Esophagus muscularis mucosa (tissue), 4 donors: ENCODE measurements around the gene CD82. TPM values are rescaled to one million over a fixed set of nuclear protein-coding genes. Genes with fewer than 3 reads are reported as not detected.

Source experiments
- DNase-seq: peaks from one replicate; pipeline ENCODE4 v3.0.0-alpha.2; 2017; ENCODE audit errors: extremely low spot score
- H3K27ac ChIP-seq, 4 donors: fragments of 200-600 bp; sonication (generic); replicated peaks in 1 of 4; 1 replicate in 3 of 4; 2 replicates in 1 of 4; pipeline ENCODE4 v1.5.1; 2016 to 2019; ENCODE audit warnings: mild to moderate bottlenecking in 1 of 4
- H3K27me3 ChIP-seq, 4 donors: fragments of 200-600 bp; sonication (generic); one replicate each; pipeline versions ENCODE4 v1.5.1 to v1.6.0; 2016 to 2019
- H3K36me3 ChIP-seq, 4 donors: fragments of 200-600 bp; sonication (generic); one replicate each; pipeline ENCODE4 v1.5.1; 2016 to 2019
- H3K4me1 ChIP-seq, 4 donors: fragments of 200-600 bp; sonication (generic); one replicate each; pipeline ENCODE4 v1.5.1; 2016 to 2019
- H3K4me3 ChIP-seq, 4 donors: fragments of 200-600 bp; sonication (generic); 1 replicate in 2 of 4; 2 replicates in 2 of 4; pipeline ENCODE4 v1.5.1; 2016 to 2019; ENCODE audit warnings: mild to moderate bottlenecking in 4 of 4, moderate library complexity in 1 of 4
- H3K9me3 ChIP-seq, 4 donors: fragments of 200-600 bp; sonication (generic); 1 replicate in 3 of 4; 2 replicates in 1 of 4; pipeline ENCODE4 v1.5.1; 2016 to 2019
- CTCF ChIP-seq, 3 experiments: fragments of 200-600 bp in 2 of 3; fragments of 450-650 bp in 1 of 3; sonication (generic) in 2 of 3; IDR thresholded peaks; one replicate each; pipeline ENCODE4 v1.5.1; 2017 to 2019; ENCODE audit warnings: antibody characterized with exemption in 3 of 3, mild to moderate bottlenecking in 2 of 3, moderate library complexity in 1 of 3
- EP300 ChIP-seq: sonication (generic); formaldehyde crosslinking; IDR thresholded peaks from one replicate; pipeline ENCODE4 v1.6.1; 2017; ENCODE audit warnings: antibody characterized with exemption
- POLR2A ChIP-seq: fragments of 450-650 bp; IDR thresholded peaks from one replicate; pipeline ENCODE4 v1.6.1; 2017; ENCODE audit warnings: antibody characterized with exemption, moderate library complexity, mild to moderate bottlenecking, low read depth
- POLR2AphosphoS5 ChIP-seq, 2 donors: sonication (generic); formaldehyde crosslinking; IDR thresholded peaks; one replicate each; pipeline ENCODE4 v1.6.1; 2017; ENCODE audit warnings: antibody characterized with exemption in 2 of 2
- WGBS: methylation state at CpG from one replicate; pipeline ENCODE4 v1.1.5; 2018; 5-methylcytosine and 5-hydroxymethylcytosine counted together
- intact Hi-C: fragments of 100-400 bp; cut with DNase I; formaldehyde crosslinking; loops from one replicate; pipeline ENCODE4 v1.15.1; 2023
- total RNA-seq, 4 donors: library from RNA; depleted of rRNA; stranded (reverse); fragments of >200 nt; gene quantifications; one replicate each; pipeline versions ENCODE4 v1.1.0 to v1.2.1, GENCODE V29; 2016

CD82 gene
- total RNA-seq, 4 donors from 2014 or later: 11.0 to 20.6 (median 16.3) TPM

- no peaks in the 10 kb centered on the region for H3K27me3 ChIP-seq
- H3K9me3 ChIP-seq: no peaks in the 10 kb centered on the region
- no peak for TF ChIP-seq POLR2AphosphoS5 (IDR thresholded peaks at IDR 0.05)
- peak; percentile 33 to 59 (median 47) for TF ChIP-seq CTCF (IDR thresholded peaks at IDR 0.05)
- peak; percentile 89 for DNase-seq
- 48% methylated on average over 10 of the region's 10 CpGs for WGBS
- H3K4me1 ChIP-seq: peaks cover 38 to 59% (median 50%) of the 10 kb centered on the region in 4 donors
- H3K36me3 ChIP-seq: no peaks in the 10 kb centered on the region
- intact Hi-C loops: no loop called here
- no peak overlapping the region for H3K27ac ChIP-seq
- no peak overlapping the region for H3K4me3 ChIP-seq
Observed at GRCh38 chr11:44632466-44633123, 67.1 kb downstream of the CD82 start.

- WGBS: 75% methylated on average over 6 of the region's 6 CpGs
Observed at GRCh38 chr11:44633641-44634040, 68.2 kb downstream of the CD82 start.

GRCh38 chr11:44634401-44635281 lies 69.2 kb downstream of the CD82 start:
- Histone ChIP-seq H3K4me1 (peaks cover 25 to 38% (median 31%) of the 10 kb centered on the region in 4 donors), H3K27ac (no peak overlapping the region), H3K27me3 (no peaks in the 10 kb centered on the region), H3K36me3 (no peaks in the 10 kb centered on the region), H3K4me3 (no peak overlapping the region), H3K9me3 (no peaks in the 10 kb centered on the region)
- WGBS: 29% methylated on average over 21 of the region's 24 CpGs
- TF ChIP-seq POLR2AphosphoS5 (IDR thresholded peaks at IDR 0.05) (peak in 1 of 2 donors; percentile 21), EP300 (no peak)
- intact Hi-C loops: no loop called here
- DNase-seq: peak; percentile 92

More at GRCh38 chr11:44633641-44634040, 68.2 kb downstream of the CD82 start:
- intact Hi-C loops: no loop called here
- Histone ChIP-seq H3K9me3 (no peaks in the 10 kb centered on the region), H3K27ac (no peak overlapping the region), H3K4me1 (peaks cover 28 to 48% (median 39%) of the 10 kb centered on the region in 4 donors), H3K27me3 (no peaks in the 10 kb centered on the region), H3K4me3 (no peak overlapping the region), H3K36me3 (no peaks in the 10 kb centered on the region)
- peak in 2 of 3 experiments; percentile 22 to 40 for TF ChIP-seq CTCF (IDR thresholded peaks at IDR 0.05)
- TF ChIP-seq POLR2A: no peak
- TF ChIP-seq EP300: no peak
- no peak for TF ChIP-seq POLR2AphosphoS5 (IDR thresholded peaks at IDR 0.05)
- no peak for DNase-seq

- no peak for DNase-seq
- Histone ChIP-seq H3K9me3 (no peaks in the 10 kb centered on the region), H3K36me3 (no peaks in the 10 kb centered on the region), H3K4me1 (peaks cover 18 to 29% (median 22%) of the 10 kb centered on the region in 4 donors), H3K27ac (no peak overlapping the region), H3K4me3 (no peak overlapping the region), H3K27me3 (no peaks in the 10 kb centered on the region)
- TF ChIP-seq CTCF (IDR thresholded peaks at IDR 0.05) (no peak), EP300 (no peak), POLR2A (no peak), POLR2AphosphoS5 (IDR thresholded peaks at IDR 0.05) (no peak)
- intact Hi-C loops: no loop called here
- 47% methylated on average over 2 of the region's 2 CpGs for WGBS
Observed at GRCh38 chr11:44637487-44637886, 72.0 kb downstream of the CD82 start.

- Histone ChIP-seq H3K4me3 (no peak overlapping the region), H3K27ac (no peak overlapping the region), H3K9me3 (peaks cover 0 to 4% (median 1%) of the 10 kb centered on the region in 4 donors), H3K4me1 (peaks cover 14 to 23% (median 17%) of the 10 kb centered on the region in 4 donors), H3K36me3 (no peaks in the 10 kb centered on the region), H3K27me3 (no peaks in the 10 kb centered on the region)
- peak; percentile 78 for DNase-seq
- no peak for TF ChIP-seq EP300
- no peak for TF ChIP-seq CTCF (IDR thresholded peaks at IDR 0.05)
- no peak for TF ChIP-seq POLR2A
- no peak for TF ChIP-seq POLR2AphosphoS5 (IDR thresholded peaks at IDR 0.05)
- WGBS: 84% methylated on average over 7 of the region's 7 CpGs
- intact Hi-C loops: no loop called here
Observed at GRCh38 chr11:44638032-44638431, 72.6 kb downstream of the CD82 start.
